ENCODE measurements around the gene KRTAP26-1. TPM values are rescaled to one million over a fixed set of nuclear protein-coding genes. Genes with fewer than 3 reads are reported as not detected.

The KRTAP26-1 gene
- total and polyA plus RNA-seq, 2 of the 4 experiments (the other 2 are of a cell fraction): not detected

- in situ Hi-C loops (cut with MboI; ENCODE audit: low sequenced_read_pairs): no loop called here
- Histone ChIP-seq H3K9ac (ENCODE audit: low read depth, low read length) (no peak overlapping the region), H4K91ac (ENCODE audit: insufficient read depth, low read depth, low read length) (no peak overlapping the region), H3K14ac (replicated peaks; ENCODE audit: low read depth, low read length) (no peak overlapping the region), H3K4me1 (ENCODE audit: control insufficient read depth, insufficient read depth, low read length) (no peaks in the 10 kb centered on the region), H2AK9ac (replicated peaks; ENCODE audit: low read depth, low read length, poor library complexity) (no peak overlapping the region), H4K20me1 (ENCODE audit: insufficient read depth, low read length) (no peaks in the 10 kb centered on the region), H2AK5ac (ENCODE audit: low read depth, low read length) (no peak overlapping the region), H3K23ac (ENCODE audit: low read depth, low read length) (no peak overlapping the region), H2BK15ac (ENCODE audit: low read depth, low read length) (no peak overlapping the region), H3K9me3 (ENCODE audit: control insufficient read depth, insufficient read depth, low read length) (peaks cover 13% of the 10 kb centered on the region), H3K27me3 (ENCODE audit: control insufficient read depth, insufficient read depth, low read length) (no peaks in the 10 kb centered on the region), H3K4me3 (ENCODE audit: insufficient read depth, low read depth, low read length) (no peak overlapping the region), H3K4me2 (ENCODE audit: low read depth, low read length) (no peak overlapping the region), H2AFZ (replicated peaks; ENCODE audit: low read length, poor library complexity) (no peak overlapping the region), H3K56ac (ENCODE audit: extremely low read depth, insufficient read depth, low read length) (no peak overlapping the region), H4K8ac (ENCODE audit: low read depth in 2 of 2, low read length in 2 of 2) (no peak overlapping the region), H3K79me1 (ENCODE audit: low read depth in 1 of 2, low read length in 2 of 2) (no peaks in the 10 kb centered on the region), H2BK20ac (ENCODE audit: low read depth, low read length) (no peak overlapping the region), H3K9me1 (ENCODE audit: insufficient read depth, low read length) (no peaks in the 10 kb centered on the region), H3K18ac (ENCODE audit: low read depth, low read length) (no peak overlapping the region), H2BK120ac (ENCODE audit: low read depth, low read length) (no peak overlapping the region), H2BK5ac (ENCODE audit: low read depth, low read length, poor library complexity, severe bottlenecking) (no peak overlapping the region), H3K4ac (ENCODE audit: low read depth, low read length) (no peak overlapping the region), H4K5ac (ENCODE audit: low read depth, low read length) (no peak overlapping the region), H3K27ac (ENCODE audit: insufficient read depth, low read length) (no peak overlapping the region), H3K36me3 (ENCODE audit: control insufficient read depth, insufficient read depth, low read length) (no peaks in the 10 kb centered on the region)
- no TSS peak for BruUV-seq (replicated peaks)
- ChIA-PET POLR2A (ENCODE audit: unreplicated experiment) (no interaction called here), CTCF (interaction anchor here (0.5 kb wide), 1 partner anchor 748 kb away, joined by 6 read pairs; no protein-coding TSS in a partner anchor)
- TF ChIP-seq RFX5 (IDR thresholded peaks at IDR 0.05; ENCODE audit: low read depth, low read length): no peak
- TF ChIP-seq BHLHE40 (IDR thresholded peaks at IDR 0.05; ENCODE audit: low read depth, low read length): no peak
- no peak for TF ChIP-seq FOS (IDR thresholded peaks at IDR 0.05; ENCODE audit: low read depth, low read length)
- no peak for TF ChIP-seq POLR2A (IDR thresholded peaks at IDR 0.05; ENCODE audit: low read depth, low read length)
- TF ChIP-seq RCOR1 (IDR thresholded peaks at IDR 0.05; ENCODE audit: insufficient replicate concordance, low read length): no peak
- no peak for TF ChIP-seq SMC3 (IDR thresholded peaks at IDR 0.05; ENCODE audit: low read depth, low read length)
- ATAC-seq (ENCODE audit: low read depth) (no peak), DNase-seq (no peak)
- dilution Hi-C loops (cut with HindIII; ENCODE audit: low sequenced_read_pairs, unreplicated experiment): no loop called here
- intact Hi-C loops (cut with micrococcal nuclease): no loop called here
Observed at GRCh38 chr21:30337772-30338171, 17.7 kb upstream of the KRTAP26-1 start.

Data from IMR-90 (cell line).